ENCODE measurements around the gene CADPS2. TPM values are rescaled to one million over a fixed set of nuclear protein-coding genes. Genes with fewer than 3 reads are reported as not detected.

CADPS2 gene
- total RNA-seq, 1 donor from 2014 or later, result 6.4 TPM

GRCh38 chr7:122677149-122677548 lies 209.1 kb downstream of the CADPS2 start:
- H4K20me1 ChIP-seq (ENCODE audit: insufficient read depth, low read length), result no peaks in the 10 kb centered on the region
- H3K27me3 ChIP-seq (ENCODE audit: insufficient read depth, low read length), result no peaks in the 10 kb centered on the region
- H2AFZ ChIP-seq (ENCODE audit: low read depth, low read length), result no peak overlapping the region
- peak overlapping the region; percentile 37 for H3K4me3 Mint-ChIP-seq (ENCODE audit: unreplicated experiment)
- no peak overlapping the region for H3K4me3 ChIP-seq (ENCODE audit: insufficient read depth, low read depth, low read length)
- no peaks in the 10 kb centered on the region for H3K79me2 ChIP-seq (ENCODE audit: insufficient read depth, low read length)
- FAIRE-seq, result no peak
- no peak overlapping the region for H3K4me2 ChIP-seq (ENCODE audit: low read length)
- peaks cover 12% of the 10 kb centered on the region for H3K4me1 ChIP-seq (ENCODE audit: insufficient read depth, low read length)
- H3K9me3 ChIP-seq (ENCODE audit: insufficient read depth, low read depth, low read length), result no peaks in the 10 kb centered on the region
- peaks cover 14% of the 10 kb centered on the region for H3K4me1 Mint-ChIP-seq (ENCODE audit: low read depth, unreplicated experiment)
- H3K27ac ChIP-seq (ENCODE audit: low read depth, low read length), result no peak overlapping the region
- no peaks in the 10 kb centered on the region for H3K36me3 ChIP-seq (ENCODE audit: insufficient read depth, low read length)
- H3K27ac Mint-ChIP-seq (ENCODE audit: unreplicated experiment), result no peak overlapping the region
- peaks cover 7% of the 10 kb centered on the region for H3K9me3 Mint-ChIP-seq (ENCODE audit: unreplicated experiment)
- no peak overlapping the region for H3K9ac ChIP-seq (ENCODE audit: low read length)
- no peaks in the 10 kb centered on the region for H3K27me3 Mint-ChIP-seq (ENCODE audit: low read depth, unreplicated experiment)
- DNase-seq (ENCODE audit: low read depth), result no peak
- no peak for TF ChIP-seq EZH2 (IDR thresholded peaks at IDR 0.05; ENCODE audit: insufficient read depth, low read length)
- TF ChIP-seq CTCF (IDR thresholded peaks at IDR 0.05; ENCODE audit: insufficient read depth, low read depth, low read length), result no peak
- H3K36me3 Mint-ChIP-seq (ENCODE audit: low read depth, unreplicated experiment), result peaks cover 5% of the 10 kb centered on the region

GRCh38 chr7:122676466-122676865 lies 209.8 kb downstream of the CADPS2 start:
- H3K4me2 ChIP-seq (ENCODE audit: low read length), result no peak overlapping the region
- Mint-ChIP-seq H3K9me3 (ENCODE audit: unreplicated experiment) (peaks cover 7% of the 10 kb centered on the region), H3K27ac (ENCODE audit: unreplicated experiment) (no peak overlapping the region), H3K27me3 (ENCODE audit: low read depth, unreplicated experiment) (no peaks in the 10 kb centered on the region), H3K4me3 (ENCODE audit: unreplicated experiment) (no peak overlapping the region), H3K36me3 (ENCODE audit: low read depth, unreplicated experiment) (peaks cover 5% of the 10 kb centered on the region), H3K4me1 (ENCODE audit: low read depth, unreplicated experiment) (peaks cover 14% of the 10 kb centered on the region)
- no peaks in the 10 kb centered on the region for H4K20me1 ChIP-seq (ENCODE audit: insufficient read depth, low read length)
- H3K4me3 ChIP-seq (ENCODE audit: insufficient read depth, low read depth, low read length), result no peak overlapping the region
- FAIRE-seq (no peak), DNase-seq (ENCODE audit: low read depth) (peak; percentile 5)
- no peaks in the 10 kb centered on the region for H3K9me3 ChIP-seq (ENCODE audit: insufficient read depth, low read depth, low read length)
- H3K9ac ChIP-seq (ENCODE audit: low read length), result no peak overlapping the region
- TF ChIP-seq CTCF (IDR thresholded peaks at IDR 0.05; ENCODE audit: insufficient read depth, low read depth, low read length) (no peak), EZH2 (IDR thresholded peaks at IDR 0.05; ENCODE audit: insufficient read depth, low read length) (no peak)
- H3K36me3 ChIP-seq (ENCODE audit: insufficient read depth, low read length), result no peaks in the 10 kb centered on the region
- no peak overlapping the region for H2AFZ ChIP-seq (ENCODE audit: low read depth, low read length)
- H3K79me2 ChIP-seq (ENCODE audit: insufficient read depth, low read length), result no peaks in the 10 kb centered on the region
- H3K27me3 ChIP-seq (ENCODE audit: insufficient read depth, low read length), result no peaks in the 10 kb centered on the region
- H3K4me1 ChIP-seq (ENCODE audit: insufficient read depth, low read length), result peaks cover 12% of the 10 kb centered on the region
- H3K27ac ChIP-seq (ENCODE audit: low read depth, low read length), result no peak overlapping the region

GRCh38 chr7:122675621-122676020 lies 210.6 kb downstream of the CADPS2 start:
- Histone ChIP-seq H3K79me2 (ENCODE audit: insufficient read depth, low read length) (no peaks in the 10 kb centered on the region), H3K4me3 (ENCODE audit: insufficient read depth, low read depth, low read length) (no peak overlapping the region), H3K27ac (ENCODE audit: low read depth, low read length) (no peak overlapping the region), H3K9me3 (ENCODE audit: insufficient read depth, low read depth, low read length) (no peaks in the 10 kb centered on the region), H3K9ac (ENCODE audit: low read length) (no peak overlapping the region), H4K20me1 (ENCODE audit: insufficient read depth, low read length) (no peaks in the 10 kb centered on the region), H2AFZ (ENCODE audit: low read depth, low read length) (no peak overlapping the region), H3K36me3 (ENCODE audit: insufficient read depth, low read length) (no peaks in the 10 kb centered on the region), H3K4me1 (ENCODE audit: insufficient read depth, low read length) (peaks cover 12% of the 10 kb centered on the region), H3K27me3 (ENCODE audit: insufficient read depth, low read length) (no peaks in the 10 kb centered on the region), H3K4me2 (ENCODE audit: low read length) (no peak overlapping the region)
- Mint-ChIP-seq H3K27me3 (ENCODE audit: low read depth, unreplicated experiment) (no peaks in the 10 kb centered on the region), H3K4me3 (ENCODE audit: unreplicated experiment) (no peak overlapping the region), H3K4me1 (ENCODE audit: low read depth, unreplicated experiment) (peaks cover 14% of the 10 kb centered on the region), H3K27ac (ENCODE audit: unreplicated experiment) (no peak overlapping the region), H3K9me3 (ENCODE audit: unreplicated experiment) (peaks cover 7% of the 10 kb centered on the region), H3K36me3 (ENCODE audit: low read depth, unreplicated experiment) (peaks cover 5% of the 10 kb centered on the region)
- DNase-seq (ENCODE audit: low read depth) (peak; percentile 7), FAIRE-seq (no peak)
- TF ChIP-seq CTCF (IDR thresholded peaks at IDR 0.05; ENCODE audit: insufficient read depth, low read depth, low read length), result no peak
- TF ChIP-seq EZH2 (IDR thresholded peaks at IDR 0.05; ENCODE audit: insufficient read depth, low read length), result no peak
